HG03520 (cell line): Measurements from ENCODE around the gene GAS7.

ENCODE experiments used
- ATAC-seq: cut with Tn5 transposase; IDR thresholded peaks from one replicate; pipeline ENCODE4 v1.9.1; 2021; ENCODE audit warnings: mild to moderate bottlenecking, moderate library complexity; ENCODE audit not compliant: unreplicated experiment

GAS7 gene

GRCh38 chr17:9904277-9905077 is 293.9 kb downstream of the GAS7 start:
- no peak for ATAC-seq

DNA sequence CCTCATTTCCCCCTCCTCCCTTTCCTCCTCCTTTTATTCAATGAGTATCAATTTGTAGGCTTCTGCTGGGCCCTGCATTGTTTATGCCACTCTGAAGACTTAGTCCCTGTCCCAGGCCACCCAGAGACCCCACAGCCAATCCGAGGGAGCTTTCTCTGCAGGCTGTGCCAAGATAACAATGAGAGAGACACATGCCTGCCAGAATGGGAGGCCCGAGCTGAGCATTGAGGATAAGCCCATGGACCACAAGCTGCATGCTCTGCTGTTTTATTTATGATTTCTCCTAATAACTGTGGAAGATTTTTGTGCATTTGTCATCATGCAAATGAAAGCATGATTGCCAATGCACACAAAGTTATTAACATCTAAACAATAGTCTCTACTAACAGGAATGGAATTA is 296.3 kb downstream of the GAS7 start:
- no peak for ATAC-seq

- ATAC-seq, result no peak
Observed at GRCh38 chr17:9900784-9901183, 297.6 kb downstream of the GAS7 start.

DNA sequence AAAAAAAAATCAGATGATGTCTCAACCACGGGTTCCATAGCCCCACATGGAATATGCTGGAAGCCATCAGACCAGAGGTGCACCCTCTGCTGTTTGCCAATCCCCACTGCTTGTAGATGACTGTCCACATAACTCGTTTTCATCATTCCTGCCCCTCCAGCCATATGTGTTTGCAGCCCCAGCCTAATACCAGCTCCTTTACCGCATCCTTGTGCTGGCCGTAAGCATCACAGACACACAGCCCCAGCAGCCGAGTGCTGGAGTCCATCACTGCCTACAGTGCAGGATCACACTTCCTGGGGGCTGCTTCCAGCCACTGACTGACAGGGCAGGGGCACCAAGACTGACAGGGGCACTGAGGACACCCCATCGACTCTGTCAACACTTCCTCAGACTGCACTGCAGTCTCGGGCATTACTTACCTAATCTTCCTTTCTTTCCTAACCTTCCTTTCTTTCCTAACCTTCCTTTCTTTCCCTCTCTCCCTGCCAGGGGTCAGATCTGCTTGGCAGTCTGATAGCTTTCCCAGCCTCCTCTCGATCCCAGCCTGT is 298.3 kb downstream of the GAS7 start:
- ATAC-seq, result no peak

GRCh38 chr17:9899280-9900043 is 298.9 kb downstream of the GAS7 start:
- ATAC-seq, result no peak

GRCh38 chr17:9898812-9899211 is 299.6 kb downstream of the GAS7 start:
- ATAC-seq, result no peak

- ATAC-seq, result no peak
Observed at GRCh38 chr17:9897372-9897968, 300.9 kb downstream of the GAS7 start.

- ATAC-seq, result no peak
Observed at GRCh38 chr17:9895923-9896322, 302.5 kb downstream of the GAS7 start.

- ATAC-seq, result no peak
Observed at GRCh38 chr17:9894231-9894630, 304.2 kb downstream of the GAS7 start.

DNA sequence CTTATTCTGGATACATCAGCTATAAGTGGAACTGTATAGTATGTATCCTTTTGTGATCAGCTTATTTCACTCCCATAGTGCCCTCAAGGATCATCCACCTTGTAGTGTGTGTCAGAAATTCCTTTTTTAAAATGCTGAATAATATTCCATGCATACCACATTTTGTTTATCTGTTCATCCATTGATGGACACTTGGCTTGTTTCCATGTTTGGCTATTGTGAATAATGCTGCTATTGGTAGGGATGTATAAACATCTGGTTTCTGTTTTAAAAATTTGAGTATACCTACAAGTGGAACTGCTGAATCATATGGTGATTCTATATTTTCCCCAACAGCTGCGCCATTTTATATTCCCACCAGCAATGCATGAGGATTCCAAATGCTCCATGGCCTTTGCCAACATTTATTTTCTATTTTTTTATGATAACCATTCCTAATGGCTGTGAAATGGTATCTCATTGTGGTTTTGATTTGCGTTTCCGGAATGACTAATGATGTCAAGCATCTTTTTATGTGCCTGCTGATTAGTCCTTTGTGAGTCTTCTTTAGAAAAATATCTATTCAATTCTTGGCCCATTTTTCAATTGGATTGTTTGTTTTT is 304.9 kb downstream of the GAS7 start:
- no peak for ATAC-seq

DNA sequence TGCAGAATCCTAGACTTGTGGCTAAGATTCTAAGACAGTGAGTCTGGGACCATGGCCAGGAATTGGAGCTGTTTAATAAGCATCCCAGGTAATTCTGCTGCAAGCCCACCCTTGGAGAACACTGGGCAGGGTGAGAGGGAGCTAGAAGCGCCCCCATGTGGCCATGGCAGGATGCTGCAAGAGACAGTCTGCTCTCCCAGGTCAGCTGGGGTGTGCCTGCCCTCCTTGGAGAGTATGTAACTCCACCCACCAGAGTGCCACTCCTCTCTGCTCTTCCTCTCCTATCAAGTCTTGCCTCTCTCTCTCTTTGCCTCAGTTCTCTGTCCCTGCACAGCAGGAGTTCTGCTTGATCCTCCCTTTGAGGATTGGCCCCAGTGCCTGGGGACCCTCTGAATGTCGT is 308.3 kb downstream of the GAS7 start:
- ATAC-seq, result no peak

GRCh38 chr17:9887508-9887907 is 310.9 kb downstream of the GAS7 start:
- ATAC-seq, result no peak

GRCh38 chr17:9886141-9886930 is 312.1 kb downstream of the GAS7 start:
- ATAC-seq, result no peak

GRCh38 chr17:9883451-9883850 is 315.0 kb downstream of the GAS7 start:
- ATAC-seq, result no peak

- ATAC-seq, result no peak
Observed at GRCh38 chr17:9880582-9880999, 317.8 kb downstream of the GAS7 start.

DNA sequence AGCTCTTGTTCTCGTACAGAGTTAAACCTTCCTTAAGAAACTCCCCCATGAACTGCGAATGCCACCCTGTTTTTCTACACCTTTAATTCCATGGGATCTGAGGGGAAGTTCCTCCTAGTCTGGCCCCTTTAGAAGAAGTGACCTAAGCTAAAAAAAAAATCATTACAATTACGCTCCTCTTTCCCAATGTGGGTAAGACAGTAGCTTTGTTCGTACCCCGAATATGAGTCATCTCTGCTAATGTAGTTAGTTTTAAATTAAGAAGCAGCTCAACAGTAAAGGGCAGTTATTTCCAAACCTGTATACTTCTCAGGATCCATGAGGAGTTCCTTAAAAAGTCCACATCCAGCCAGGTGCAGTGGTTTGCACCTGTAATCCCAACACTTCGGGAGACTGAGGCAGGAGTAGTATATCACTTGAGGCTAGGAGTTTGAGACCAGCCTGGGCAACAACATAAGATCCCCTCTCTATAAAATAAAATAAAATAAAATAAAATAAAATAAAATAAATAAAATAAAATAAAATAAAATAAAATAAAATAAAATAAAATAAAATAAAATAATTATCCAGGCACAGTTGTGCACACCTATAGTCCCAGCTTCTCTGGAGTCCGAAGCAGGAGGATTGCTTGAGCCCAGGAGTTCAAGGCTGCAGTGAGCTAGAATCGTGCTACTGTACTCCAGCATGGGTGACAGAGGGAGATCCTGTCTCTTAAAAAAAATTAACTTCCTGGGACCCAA is 319.4 kb downstream of the GAS7 start:
- ATAC-seq, result no peak

- no peak for ATAC-seq
Observed at GRCh38 chr17:9878356-9878755, 320.1 kb downstream of the GAS7 start.

- no peak for ATAC-seq
Observed at GRCh38 chr17:9875441-9875840, 323.0 kb downstream of the GAS7 start.

GRCh38 chr17:9874722-9875121 is 323.7 kb downstream of the GAS7 start:
- no peak for ATAC-seq

GRCh38 chr17:9872852-9873251 is 325.6 kb downstream of the GAS7 start:
- ATAC-seq, result no peak
